Neural crest cell (in vitro differentiated cells): Measurements from ENCODE around the gene HSD17B11. TPM values are rescaled to one million over a fixed set of nuclear protein-coding genes. Genes with fewer than 3 reads are reported as not detected.
"Not testable (repeated sequence)": the region's sequence is repeated elsewhere in the genome, so short reads cannot be mapped to it uniquely, and the experiment has no call there.

ENCODE experiments used
- DNase-seq: peaks from one replicate; pipeline ENCODE4 v3.0.0; 2021; ENCODE audit warnings: low read depth, mixed read lengths, low spot score
- H3K27ac Mint-ChIP-seq: one replicate; pipeline ENCODE4 v1.8.0; 2021; ENCODE audit warnings: mild to moderate bottlenecking, mixed read lengths; ENCODE audit not compliant: unreplicated experiment
- H3K27me3 Mint-ChIP-seq: 2 replicates; pipeline ENCODE4 v1.8.0; 2021; ENCODE audit warnings: low read depth, mild to moderate bottlenecking, mixed read lengths
- H3K36me3 Mint-ChIP-seq: 2 replicates; pipeline ENCODE4 v1.8.0; 2021; ENCODE audit warnings: low read depth, mild to moderate bottlenecking, mixed read lengths
- H3K4me1 Mint-ChIP-seq: 2 replicates; pipeline ENCODE4 v1.8.0; 2021; ENCODE audit warnings: mixed read lengths
- H3K4me3 Mint-ChIP-seq: one replicate; pipeline ENCODE4 v1.8.0; 2021; ENCODE audit warnings: mild to moderate bottlenecking, mixed read lengths
- H3K9me3 Mint-ChIP-seq: 2 replicates; pipeline ENCODE4 v1.8.0; 2021; ENCODE audit warnings: mixed read lengths
- CTCF ChIP-seq: fragments of 200-600 bp; sonication (generic); conservative IDR thresholded peaks from 2 replicates; pipeline ENCODE4 v1.5.0; 2021; ENCODE audit warnings: antibody characterized with exemption, mild to moderate bottlenecking
- total RNA-seq: library from RNA; stranded (reverse); gene quantifications from 2 replicates; pipeline ENCODE4 v1.2.1, GENCODE V29; 2021

The HSD17B11 gene
- total RNA-seq, 1 donor from 2014 or later, result 18.4 TPM

GRCh38 chr4:87317527-87317926, 73.5 kb downstream of the HSD17B11 start:
- no peaks in the 10 kb centered on the region for H3K4me1 Mint-ChIP-seq
- no peak for TF ChIP-seq CTCF
- H3K27me3 Mint-ChIP-seq, result no peaks in the 10 kb centered on the region
- no peak overlapping the region for H3K27ac Mint-ChIP-seq
- H3K36me3 Mint-ChIP-seq, result no peaks in the 10 kb centered on the region
- no peaks in the 10 kb centered on the region for H3K9me3 Mint-ChIP-seq
- H3K4me3 Mint-ChIP-seq, result no peak overlapping the region
- no peak for DNase-seq

- no peaks in the 10 kb centered on the region for H3K36me3 Mint-ChIP-seq
- H3K27me3 Mint-ChIP-seq, result no peaks in the 10 kb centered on the region
Measured at GRCh38 chr4:87316961-87317360, 74.0 kb downstream of the HSD17B11 start.

GRCh38 chr4:87315000-87315399, 76.0 kb downstream of the HSD17B11 start:
- not testable (repeated sequence) for DNase-seq, H3K27ac Mint-ChIP-seq, H3K36me3 Mint-ChIP-seq, H3K4me3 Mint-ChIP-seq, H3K27me3 Mint-ChIP-seq, H3K9me3 Mint-ChIP-seq, H3K4me1 Mint-ChIP-seq

More at GRCh38 chr4:87316961-87317360, 74.0 kb downstream of the HSD17B11 start:
- H3K4me3 Mint-ChIP-seq, result no peak overlapping the region
- no peaks in the 10 kb centered on the region for H3K4me1 Mint-ChIP-seq
- no peaks in the 10 kb centered on the region for H3K9me3 Mint-ChIP-seq
- no peak overlapping the region for H3K27ac Mint-ChIP-seq
- TF ChIP-seq CTCF, result no peak
- DNase-seq, result no peak

GRCh38 chr4:87313756-87314155, 77.2 kb downstream of the HSD17B11 start:
- no peak for TF ChIP-seq CTCF
- Mint-ChIP-seq H3K27me3 (no peaks in the 10 kb centered on the region), H3K27ac (no peak overlapping the region), H3K4me3 (no peak overlapping the region), H3K9me3 (no peaks in the 10 kb centered on the region), H3K36me3 (no peaks in the 10 kb centered on the region), H3K4me1 (no peaks in the 10 kb centered on the region)
- no peak for DNase-seq

- peaks cover 4% of the 10 kb centered on the region for H3K4me1 Mint-ChIP-seq
- no peaks in the 10 kb centered on the region for H3K27me3 Mint-ChIP-seq
- H3K9me3 Mint-ChIP-seq, result no peaks in the 10 kb centered on the region
- no peak overlapping the region for H3K27ac Mint-ChIP-seq
- H3K4me3 Mint-ChIP-seq, result no peak overlapping the region
- DNase-seq, result no peak
- no peaks in the 10 kb centered on the region for H3K36me3 Mint-ChIP-seq
- TF ChIP-seq CTCF, result no peak
Measured at GRCh38 chr4:87311684-87312083, 79.3 kb downstream of the HSD17B11 start.

- peaks cover 4% of the 10 kb centered on the region for H3K4me1 Mint-ChIP-seq
- H3K9me3 Mint-ChIP-seq, result no peaks in the 10 kb centered on the region
- no peak for TF ChIP-seq CTCF
- H3K27ac Mint-ChIP-seq, result no peak overlapping the region
- no peak overlapping the region for H3K4me3 Mint-ChIP-seq
- DNase-seq, result no peak
- H3K36me3 Mint-ChIP-seq, result no peaks in the 10 kb centered on the region
- H3K27me3 Mint-ChIP-seq, result no peaks in the 10 kb centered on the region
Measured at GRCh38 chr4:87310691-87311335, 80.2 kb downstream of the HSD17B11 start.
